HG02938 (cell line): ENCODE data around the gene GLI2.

Experiments
- ATAC-seq: cut with Tn5 transposase; IDR thresholded peaks from one replicate; pipeline ENCODE4 v1.9.1; 2021; ENCODE audit warnings: mild to moderate bottlenecking, moderate library complexity; ENCODE audit not compliant: unreplicated experiment

GLI2 gene

DNA sequence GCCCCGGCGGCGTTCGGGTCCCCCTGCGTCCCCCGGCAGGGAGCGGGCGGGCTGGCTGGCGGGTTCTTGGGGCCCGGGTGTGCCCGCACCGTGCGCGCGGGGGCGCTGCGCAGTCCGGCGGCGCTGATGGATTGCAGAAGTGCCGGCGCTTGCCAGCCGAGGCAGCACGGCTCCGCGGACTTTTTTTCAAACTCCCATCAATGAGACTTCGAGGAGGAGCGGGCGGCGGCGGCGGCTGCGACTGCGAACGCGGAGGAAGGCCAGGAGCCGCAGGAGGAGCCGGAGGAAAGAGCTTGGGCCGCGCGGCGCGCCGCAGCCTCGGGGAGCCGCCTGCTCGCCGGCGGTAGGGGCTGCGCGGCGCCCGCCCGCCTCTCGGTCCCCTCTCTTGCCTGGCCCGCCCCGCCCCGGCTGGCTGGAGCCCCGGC, at the start of gene GLI2:
TSS of gene GLI2 (plus strand) at position 123 of the 425 bp plus-strand sequence. CDS start 61,453 bp downstream, outside the sequence.
- ATAC-seq = no peak

GRCh38 chr2:120685974-120686297, 49.7 kb upstream of the GLI2 start:
- ATAC-seq = no peak

- ATAC-seq = no peak
Observed at GRCh38 chr2:120686511-120687168, 49.0 kb upstream of the GLI2 start.

DNA sequence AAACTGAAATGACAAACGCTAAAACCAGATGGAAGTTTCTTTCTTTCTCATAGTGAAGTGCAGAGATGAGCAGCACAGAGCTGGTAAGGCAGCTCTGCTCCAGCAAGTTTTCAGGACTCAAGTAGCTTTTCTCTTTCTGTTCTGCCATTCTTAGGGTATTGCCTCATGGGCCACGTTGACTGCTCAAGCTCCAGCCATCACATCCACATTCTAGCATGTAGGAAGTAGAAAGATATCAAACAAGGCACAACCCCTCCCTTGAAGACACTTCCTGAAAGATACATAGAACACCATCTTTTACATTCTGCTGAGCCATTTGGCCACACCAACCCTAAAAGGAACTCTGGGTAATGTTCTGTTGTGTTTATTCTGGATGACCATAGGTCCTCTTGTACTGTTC, 48.5 kb upstream of the GLI2 start:
- ATAC-seq = no peak

GRCh38 chr2:120690521-120690920, 45.1 kb upstream of the GLI2 start:
- ATAC-seq = no peak

DNA sequence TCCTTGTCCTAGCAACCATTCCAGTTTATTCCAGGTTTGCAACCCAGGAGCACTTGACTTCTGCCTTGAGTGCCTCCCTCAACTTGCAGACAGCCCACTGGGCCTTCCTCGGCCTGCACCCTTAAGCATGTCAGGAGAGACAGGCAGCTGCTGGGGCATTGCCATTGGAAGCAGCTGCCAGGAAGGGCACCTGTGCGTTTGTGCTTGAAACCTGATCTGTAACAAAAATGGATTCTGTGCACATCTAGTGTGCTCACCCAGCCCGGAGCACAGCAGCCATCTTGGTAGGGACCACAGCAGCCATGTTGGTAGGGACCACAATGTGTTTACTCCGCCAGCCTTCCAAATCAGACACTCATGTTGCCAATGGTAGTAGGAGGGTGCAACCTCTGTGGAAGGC, 44.3 kb upstream of the GLI2 start:
- ATAC-seq = no peak

GRCh38 chr2:120692691-120693090, 43.0 kb upstream of the GLI2 start:
- ATAC-seq = no peak

GRCh38 chr2:120693121-120693520, 42.5 kb upstream of the GLI2 start:
- ATAC-seq = no peak

DNA sequence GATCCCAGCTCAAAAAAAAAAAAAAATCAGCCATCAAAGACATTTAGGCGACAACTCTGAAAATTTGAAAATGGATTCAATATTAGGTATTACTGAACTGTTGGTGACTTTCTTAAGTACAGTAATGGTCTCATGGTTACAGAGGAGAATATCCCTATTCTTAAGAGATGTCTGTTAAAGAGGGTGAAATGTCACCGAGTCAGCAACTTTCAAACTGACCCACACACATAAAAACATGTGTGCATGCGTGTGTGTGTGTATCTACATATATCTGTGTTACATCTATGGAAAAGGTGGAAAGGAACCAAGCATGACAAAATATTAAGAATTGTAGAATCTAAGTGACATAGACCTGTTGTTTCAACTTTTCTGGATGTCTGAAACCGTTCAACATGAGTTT, 41.6 kb upstream of the GLI2 start:
- no peak for ATAC-seq

DNA sequence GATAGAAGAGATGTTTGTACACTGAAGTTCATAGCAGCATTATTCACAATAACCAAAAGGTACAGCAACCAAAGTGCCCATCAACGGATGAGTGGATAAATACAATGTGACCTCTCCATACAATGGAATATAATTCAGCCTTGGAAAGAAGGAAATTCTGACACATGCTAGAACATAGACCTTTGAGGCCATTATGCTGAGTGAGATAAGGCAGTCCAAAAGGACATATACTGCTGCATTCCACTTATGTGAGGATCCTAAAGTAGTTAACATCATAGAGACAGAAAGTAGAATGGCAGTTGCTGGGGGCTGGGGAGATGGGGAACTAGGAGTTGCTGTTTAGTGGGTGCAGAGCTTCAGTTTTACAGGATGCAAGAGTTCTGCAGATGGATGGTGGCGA, 38.2 kb upstream of the GLI2 start:
- no peak for ATAC-seq

DNA sequence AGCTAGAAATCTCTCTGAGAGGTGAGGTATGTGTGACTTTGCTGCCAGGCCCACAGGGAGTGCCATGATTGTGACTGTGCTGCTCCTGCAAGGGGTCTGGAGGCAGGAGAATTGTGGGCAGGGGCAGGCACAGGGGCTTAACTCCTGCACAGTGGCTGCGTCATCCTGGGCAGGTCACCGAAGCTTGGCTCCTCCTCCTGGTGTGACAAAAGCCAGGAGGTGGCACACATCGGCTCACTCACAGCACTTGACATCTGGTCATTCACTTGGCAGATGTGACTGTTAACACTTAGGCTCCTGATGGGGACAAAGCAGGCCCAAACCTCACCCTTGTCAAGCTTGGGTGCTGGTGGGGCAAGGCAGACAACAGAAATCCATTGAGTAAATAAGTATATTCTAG, 36.4 kb upstream of the GLI2 start:
- no peak for ATAC-seq

DNA sequence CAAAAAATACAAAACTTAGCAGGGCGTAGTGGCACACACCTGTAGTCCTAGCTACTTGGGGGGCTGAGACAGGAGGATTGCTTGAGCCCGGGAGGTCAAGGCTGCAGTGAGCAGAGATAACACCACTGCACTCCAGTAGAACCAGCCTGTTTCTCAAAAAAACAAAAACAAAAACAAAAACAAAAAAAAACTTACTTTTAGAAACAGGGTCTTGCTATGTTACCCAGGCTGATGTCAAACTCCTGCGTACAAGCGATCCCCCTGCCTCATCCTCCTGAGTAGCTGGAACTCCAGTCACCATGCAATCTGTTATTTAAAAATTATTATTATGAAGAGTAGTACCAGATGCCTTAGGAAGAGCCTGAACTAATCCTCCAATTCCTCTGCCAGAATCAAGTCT, 35.0 kb upstream of the GLI2 start:
- ATAC-seq = no peak

GRCh38 chr2:120701096-120701495, 34.6 kb upstream of the GLI2 start:
- no peak for ATAC-seq

DNA sequence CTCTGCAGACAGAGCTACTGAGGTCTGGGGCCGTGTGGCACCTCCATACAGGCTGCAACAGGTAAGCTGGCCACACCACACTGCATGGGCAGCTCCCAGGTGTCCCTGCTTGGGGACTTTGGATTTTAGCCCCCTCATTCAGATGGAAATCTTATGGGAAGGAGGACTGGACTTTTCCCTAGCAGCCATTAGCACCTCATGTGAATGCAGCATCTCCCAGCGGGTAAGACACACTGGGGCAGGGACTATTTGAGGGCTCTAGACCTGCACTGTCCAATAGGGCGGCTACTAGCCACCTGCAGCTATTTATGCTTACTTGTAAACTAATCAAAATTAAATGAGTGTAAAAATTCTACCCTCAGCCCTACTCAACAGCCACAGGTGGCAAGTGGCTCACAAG, 34.2 kb upstream of the GLI2 start:
- no peak for ATAC-seq

GRCh38 chr2:120702061-120702460, 33.6 kb upstream of the GLI2 start:
- no peak for ATAC-seq

GRCh38 chr2:120702801-120703200, 32.9 kb upstream of the GLI2 start:
- no peak for ATAC-seq

GRCh38 chr2:120703330-120703994, 32.2 kb upstream of the GLI2 start:
- ATAC-seq = no peak

DNA sequence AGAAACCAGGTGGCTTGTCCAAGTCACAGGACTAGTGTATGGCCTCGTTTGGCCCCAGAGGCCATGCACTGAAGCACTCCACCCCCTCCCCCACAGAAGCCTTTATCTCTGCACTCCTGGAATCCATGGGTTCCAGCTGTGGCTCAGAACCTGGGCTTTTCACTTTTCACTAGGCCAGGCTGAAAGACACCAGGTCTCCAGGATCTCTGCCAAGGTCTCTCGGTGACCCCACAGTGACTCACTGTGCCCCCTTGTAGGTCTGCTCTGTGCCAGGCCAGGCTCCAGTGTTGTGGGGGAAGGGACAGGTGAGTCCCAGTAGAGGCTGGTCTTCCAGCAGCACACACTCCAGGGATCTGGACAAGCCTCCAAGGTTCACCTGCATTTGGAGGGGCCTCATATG, 31.0 kb upstream of the GLI2 start:
- ATAC-seq = no peak

GRCh38 chr2:120707816-120708215, 27.9 kb upstream of the GLI2 start:
- ATAC-seq = no peak

DNA sequence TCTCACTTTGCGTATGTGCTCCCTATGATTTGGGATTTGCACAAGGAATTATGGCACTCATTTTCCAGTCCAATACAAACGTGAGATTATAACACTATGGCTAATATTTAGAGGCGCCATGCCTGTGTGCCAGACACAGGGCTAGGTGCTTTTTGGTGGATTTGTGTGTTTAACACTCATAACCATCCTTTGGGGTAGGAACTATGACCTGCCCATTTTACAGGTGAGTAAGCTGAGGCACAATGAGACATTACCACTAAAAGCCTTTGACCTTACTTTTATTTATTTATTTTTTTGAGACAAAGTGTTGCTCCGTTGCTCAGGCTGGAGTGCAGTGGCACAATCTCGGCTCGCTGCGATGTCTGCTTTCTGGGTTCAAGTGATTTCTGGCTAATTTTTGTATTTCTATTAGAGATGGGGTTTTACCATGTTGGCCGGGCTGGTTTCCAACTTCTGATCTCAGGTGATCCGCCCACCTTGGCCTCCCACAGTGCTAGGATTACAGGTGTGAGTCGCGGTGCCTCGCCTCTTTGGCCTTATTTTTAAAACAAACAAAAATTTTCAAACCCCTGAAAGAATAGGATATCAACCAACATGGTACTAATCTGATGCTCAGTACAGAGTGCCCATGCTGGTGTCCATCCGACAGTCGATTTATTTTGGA, 26.6 kb upstream of the GLI2 start:
- no peak for ATAC-seq

DNA sequence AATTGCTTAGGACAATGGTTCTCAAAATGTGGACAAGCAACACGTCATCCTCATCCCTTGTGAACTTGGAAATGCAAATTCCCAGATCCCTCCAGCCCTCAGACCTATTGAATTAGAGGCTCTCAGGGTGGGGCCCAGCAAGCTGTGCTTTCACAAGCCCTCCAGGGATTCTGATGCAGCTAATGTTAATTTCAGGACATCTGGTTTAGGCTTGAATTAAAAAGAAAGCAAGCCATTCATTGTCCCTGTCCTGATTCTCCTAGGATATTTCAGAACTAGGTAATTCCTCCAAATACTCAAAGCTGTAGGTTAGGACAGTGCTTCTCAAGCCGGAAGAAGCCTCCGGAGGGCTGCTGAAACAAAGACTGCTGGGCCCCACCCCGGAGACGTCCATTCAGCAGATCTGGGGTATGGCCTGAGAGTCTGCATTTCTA, 26.0 kb upstream of the GLI2 start:
- no peak for ATAC-seq

DNA sequence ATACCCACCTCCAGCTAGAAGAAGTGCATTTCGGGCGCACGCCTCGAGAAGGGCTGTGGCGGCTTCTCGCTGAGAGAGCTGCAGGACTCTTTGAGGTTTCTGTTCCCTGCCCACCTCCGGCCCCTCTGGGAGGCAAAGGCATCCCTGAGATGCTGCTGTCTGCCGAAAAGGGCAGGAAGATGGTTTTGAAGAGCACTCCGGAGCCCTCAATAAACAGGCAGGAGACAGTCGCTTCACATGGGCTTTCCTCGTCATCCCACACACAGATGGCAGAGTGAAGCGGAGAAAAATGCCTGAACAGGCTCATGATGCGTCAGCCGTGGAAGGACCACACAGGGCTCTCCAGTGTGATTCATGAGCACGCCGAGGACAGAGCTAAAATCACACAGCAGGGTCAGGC, 25.4 kb upstream of the GLI2 start:
- ATAC-seq = no peak
